ENCODE measurements around the gene TUG1. TPM values are rescaled to one million over a fixed set of nuclear protein-coding genes. Genes with fewer than 3 reads are reported as not detected.

The TUG1 gene
- polyA plus RNA-seq, 4 donors, result 179 to 223 (median 202) TPM

GRCh38 chr22:30996462-30996861 is 27.4 kb downstream of the TUG1 start:
- DNase-seq (ENCODE audit: low read depth in 4 of 4, low spot score in 2 of 4), result no peak

- DNase-seq (ENCODE audit: low read depth in 4 of 4, low spot score in 2 of 4), result no peak
Measured at GRCh38 chr22:30998329-30998728, 29.3 kb downstream of the TUG1 start.

- no peak for DNase-seq (ENCODE audit: low read depth in 4 of 4, low spot score in 2 of 4)
Measured at GRCh38 chr22:31001124-31001770, 32.2 kb downstream of the TUG1 start.

GRCh38 chr22:31005535-31005934 is 36.5 kb downstream of the TUG1 start:
- no peak for DNase-seq (ENCODE audit: low read depth in 4 of 4, low spot score in 2 of 4)

- no peak for DNase-seq (ENCODE audit: low read depth in 4 of 4, low spot score in 2 of 4)
Measured at GRCh38 chr22:31019191-31019930, 50.3 kb downstream of the TUG1 start.

DNA sequence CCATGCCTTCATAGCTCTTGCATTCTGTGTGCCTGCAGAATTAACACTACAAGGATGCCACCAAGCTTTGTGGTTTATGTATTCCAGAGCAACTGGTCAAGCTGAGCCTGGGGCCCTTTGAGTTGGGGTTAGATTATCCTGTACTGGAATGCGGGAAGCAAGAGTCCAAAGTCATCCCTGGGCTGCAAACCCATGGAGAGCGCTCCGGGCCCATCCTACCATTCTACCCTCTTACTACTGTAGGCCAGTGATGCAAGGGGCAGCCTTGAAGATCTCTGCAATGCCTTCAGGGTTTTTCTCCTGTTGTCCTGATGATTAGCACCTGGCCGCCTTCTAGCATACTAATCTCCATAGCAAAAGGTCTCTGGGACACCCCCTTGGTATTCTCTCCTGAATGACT is 51.3 kb downstream of the TUG1 start:
- DNase-seq (ENCODE audit: low read depth in 4 of 4, low spot score in 2 of 4), result no peak

GRCh38 chr22:31022516-31022915 is 53.5 kb downstream of the TUG1 start:
- no peak for DNase-seq (ENCODE audit: low read depth in 4 of 4, low spot score in 2 of 4)

Other genes starting within 250 kb of the TUG1 start
- gene MORC2, start 491 bp upstream of the TUG1 start, polyA plus RNA-seq (ENCODE audit: insufficient read length in 4 of 4), result 10 to 100 TPM; 29.0 to 36.7 (median 34.9) TPM
- 10 to 100 TPM; 30.5 to 57.4 (median 47.6) TPM for gene SMTN, start 112.1 kb downstream of the TUG1 start, polyA plus RNA-seq (ENCODE audit: insufficient read length in 4 of 4)
- gene SELENOM, start 138.3 kb downstream of the TUG1 start, polyA plus RNA-seq (ENCODE audit: insufficient read length in 4 of 4), result 10 to 100 TPM in 2 of 4 donors, 1 to 10 TPM in 2; 8.6 to 23.9 (median 10.3) TPM
- 1 to 10 TPM; 4.2 to 7.8 (median 5.4) TPM for gene INPP5J, start 153.7 kb downstream of the TUG1 start, polyA plus RNA-seq (ENCODE audit: insufficient read length in 4 of 4)
- under 1 TPM; 0.11 to 0.24 (median 0.20) TPM for gene PLA2G3, start 171.2 kb downstream of the TUG1 start, polyA plus RNA-seq (ENCODE audit: insufficient read length in 4 of 4)
- 10 to 100 TPM; 51.6 to 56.7 (median 53.6) TPM for gene RNF185, start 190.9 kb downstream of the TUG1 start, polyA plus RNA-seq (ENCODE audit: insufficient read length in 4 of 4)
- 10 to 100 TPM; 46.9 to 69.0 (median 56.2) TPM for gene LIMK2, start 243.0 kb downstream of the TUG1 start, polyA plus RNA-seq (ENCODE audit: insufficient read length in 4 of 4)

Measured in left renal cortex interstitium (tissue), 4 donors.